HEK293 (cell line): ENCODE measurements around the gene COL5A3.

Source experiments
- CTCF ChIA-PET: fragments of 350-600 bp; formaldehyde crosslinking; extraction: SDS; loops from one replicate; lab custom pipeline; 2021; ENCODE audit warnings: antibody characterized with exemption; lab: Yijun Ruan, JAX
- POLR2A ChIA-PET: fragments of 300-600 bp; formaldehyde crosslinking; extraction: SDS; loops from one replicate; lab custom pipeline; 2020; ENCODE audit warnings: antibody characterized with exemption, inconsistent platforms; lab: Yijun Ruan, JAX
- H3K27ac ChIP-seq: fragments of 200-500 bp; sonication (Bioruptor generic); 2 replicates; pipeline ENCODE4 v1.5.1; 2014; ENCODE audit warnings: low read depth, low read length, control low read depth, inconsistent platforms; ENCODE audit errors: extremely low read depth
- H3K36me3 ChIP-seq, 2 experiments: fragments of 200-500 bp in 1 of 2; sonication (Bioruptor generic) in 1 of 2; 1 replicate in 1 of 2; 2 replicates in 1 of 2; pipeline ENCODE4 v1.5.1; 2014 to 2017; ENCODE audit warnings: inconsistent platforms in 2 of 2, low read length in 2 of 2; ENCODE audit not compliant: control insufficient read depth in 2 of 2, insufficient read depth in 1 of 2
- H3K4me1 ChIP-seq: fragments of 200-500 bp; sonication (Bioruptor generic); 2 replicates; pipeline ENCODE4 v1.5.1; 2014; ENCODE audit warnings: mild to moderate bottlenecking, low read length, inconsistent platforms; ENCODE audit not compliant: control insufficient read depth, insufficient read depth
- H3K4me3 ChIP-seq: 2 replicates; pipeline ENCODE4 v1.5.1; 2011; ENCODE audit warnings: low read depth, mild to moderate bottlenecking, control low read depth, low read length, moderate library complexity
- H3K9me3 ChIP-seq: fragments of 200-500 bp; sonication (Bioruptor generic); 2 replicates; pipeline ENCODE4 v1.5.1; 2014; ENCODE audit warnings: low read depth, low read length, inconsistent platforms; ENCODE audit not compliant: control insufficient read depth, insufficient read depth
- KLF1 ChIP-seq: fragments of 450-650 bp; formaldehyde crosslinking; IDR thresholded peaks from 2 replicates; pipeline ENCODE4 v1.5.1; 2016; ENCODE audit warnings: missing biosample characterization, missing genetic modification characterization
- SCRT2 ChIP-seq: fragments of 450-650 bp; formaldehyde crosslinking; IDR thresholded peaks from 2 replicates; pipeline ENCODE4 v1.5.1; 2016; ENCODE audit warnings: missing biosample characterization, missing genetic modification characterization
- SP3 ChIP-seq: fragments of 450-650 bp; formaldehyde crosslinking; IDR thresholded peaks from 2 replicates; pipeline ENCODE4 v1.5.1; 2016; ENCODE audit warnings: missing biosample characterization, missing genetic modification characterization
- ZBTB17 ChIP-seq: fragments of 450-650 bp; formaldehyde crosslinking; IDR thresholded peaks from 2 replicates; pipeline ENCODE4 v1.5.1; 2016; ENCODE audit warnings: missing biosample characterization, missing genetic modification characterization
- ZNF366 ChIP-seq: fragments of 450-650 bp; formaldehyde crosslinking; conservative IDR thresholded peaks from 2 replicates; pipeline ENCODE4 v1.5.1; 2016; ENCODE audit warnings: missing biosample characterization, missing genetic modification characterization
- ZNF501 ChIP-seq: fragments of 450-650 bp; formaldehyde crosslinking; IDR thresholded peaks from 2 replicates; pipeline ENCODE4 v1.5.1; 2016; ENCODE audit warnings: missing biosample characterization, missing genetic modification characterization
- ZNF555 ChIP-seq: fragments of 450-650 bp; formaldehyde crosslinking; conservative IDR thresholded peaks from 2 replicates; pipeline ENCODE4 v1.5.1; 2017; ENCODE audit warnings: missing biosample characterization, mild to moderate bottlenecking, missing genetic modification characterization, inconsistent platforms
- ZNF658 ChIP-seq: fragments of 450-650 bp; formaldehyde crosslinking; IDR thresholded peaks from 2 replicates; pipeline ENCODE4; 2016; ENCODE audit warnings: missing biosample characterization, missing genetic modification characterization
- ZNF792 ChIP-seq: fragments of 450-650 bp; formaldehyde crosslinking; IDR thresholded peaks from 2 replicates; pipeline ENCODE4 v1.5.1; 2016; ENCODE audit warnings: missing biosample characterization, missing genetic modification characterization
- ZSCAN4 ChIP-seq: fragments of 450-650 bp; formaldehyde crosslinking; IDR thresholded peaks from 2 replicates; pipeline ENCODE4 v1.5.1; 2017; ENCODE audit warnings: missing biosample characterization, missing genetic modification characterization
- TF ChIP-seq, protein P1 (sequence below): fragments of 450-650 bp; formaldehyde crosslinking; IDR thresholded peaks from 2 replicates; pipeline ENCODE4 v1.5.1; 2016; ENCODE audit warnings: missing biosample characterization, missing genetic modification characterization

COL5A3 gene

GRCh38 chr19:9911524-9912185 is 98.6 kb downstream of the COL5A3 start (continued):
- TF ChIP-seq ZSCAN4 (tag by site-specific recombination) (peak; percentile 85), KLF1 (peak; percentile 66), SP3 (no peak), ZNF501 (tag by site-specific recombination) (no peak), ZNF658 (no peak)
- TF ChIP-seq, all 188 proteins: peak for 4

GRCh38 chr19:9910625-9911024 is 99.7 kb downstream of the COL5A3 start:
- ChIA-PET CTCF (interaction anchor here (1.0 kb wide), 1 partner anchor 25 kb away, joined by 3 read pairs; no protein-coding TSS in a partner anchor), POLR2A (no interaction called here)
- Histone ChIP-seq H3K4me3 (no peak overlapping the region), H3K36me3 (no peaks in the 10 kb centered on the region), H3K9me3 (no peaks in the 10 kb centered on the region), H3K4me1 (no peaks in the 10 kb centered on the region), H3K27ac (no peak overlapping the region)
- peak; percentile 44; the same call in 1 of the 2 replicates for TF ChIP-seq SCRT2 (tag by site-specific recombination)
- no peak for TF ChIP-seq ZNF555 (tag by site-specific recombination)
- TF ChIP-seq, protein P1, sequence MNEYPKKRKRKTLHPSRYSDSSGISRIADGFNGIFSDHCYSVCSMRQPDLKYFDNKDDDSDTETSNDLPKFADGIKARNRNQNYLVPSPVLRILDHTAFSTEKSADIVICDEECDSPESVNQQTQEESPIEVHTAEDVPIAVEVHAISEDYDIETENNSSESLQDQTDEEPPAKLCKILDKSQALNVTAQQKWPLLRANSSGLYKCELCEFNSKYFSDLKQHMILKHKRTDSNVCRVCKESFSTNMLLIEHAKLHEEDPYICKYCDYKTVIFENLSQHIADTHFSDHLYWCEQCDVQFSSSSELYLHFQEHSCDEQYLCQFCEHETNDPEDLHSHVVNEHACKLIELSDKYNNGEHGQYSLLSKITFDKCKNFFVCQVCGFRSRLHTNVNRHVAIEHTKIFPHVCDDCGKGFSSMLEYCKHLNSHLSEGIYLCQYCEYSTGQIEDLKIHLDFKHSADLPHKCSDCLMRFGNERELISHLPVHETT (tag by site-specific recombination): no peak
- peak; percentile 97 for TF ChIP-seq ZNF366 (tag by site-specific recombination)
- no peak for TF ChIP-seq ZNF792 (tag by site-specific recombination)
- peak; percentile 70 for TF ChIP-seq ZBTB17
